Activated CD8-positive, alpha-beta T cell treated with anti-CD3 and anti-CD28 coated beads for 36 hours (primary cell): ENCODE data around the gene ATP5ME. TPM values are rescaled to one million over a fixed set of nuclear protein-coding genes. Genes with fewer than 3 reads are reported as not detected.

Experiments used
- ATAC-seq: fragments of 200-7000 bp; cut with Tn5 transposase; one replicate; pipeline ENCODE4 v1.10.0; 2021; ENCODE audit warnings: mild to moderate bottlenecking, moderate library complexity
- CTCF ChIA-PET: fragments of 350-600 bp; sonication (Branson Sonifier 250); formaldehyde crosslinking; loops from one replicate; lab custom pipeline; 2021; ENCODE audit warnings: antibody characterized with exemption; lab: Charles Lee
- POLR2A ChIA-PET: fragments of 350-600 bp; sonication (Branson Sonifier 250); formaldehyde crosslinking; loops from one replicate; lab custom pipeline; 2021; ENCODE audit warnings: antibody characterized with exemption; lab: Charles Lee
- DNase-seq: peaks from one replicate; pipeline ENCODE4 v3.0.0-alpha.2; 2020
- H3K27ac Mint-ChIP-seq: one replicate; pipeline ENCODE4 v1.8.0; 2021; ENCODE audit warnings: mild to moderate bottlenecking, mixed read lengths
- H3K27me3 Mint-ChIP-seq: one replicate; pipeline ENCODE4 v1.8.0; 2021; ENCODE audit warnings: mixed read lengths
- H3K36me3 Mint-ChIP-seq: one replicate; pipeline ENCODE4 v1.8.0; 2021; ENCODE audit warnings: low read depth, mixed read lengths
- H3K4me1 Mint-ChIP-seq: one replicate; pipeline ENCODE4 v1.8.0; 2021; ENCODE audit warnings: low read depth, mixed read lengths
- H3K4me3 Mint-ChIP-seq: one replicate; pipeline ENCODE4 v1.8.0; 2021; ENCODE audit warnings: mild to moderate bottlenecking, moderate library complexity, mixed read lengths
- H3K9me3 Mint-ChIP-seq: one replicate; pipeline ENCODE4 v1.8.0; 2021; ENCODE audit warnings: mixed read lengths
- CTCF ChIP-seq: fragments of 200-600 bp; IDR thresholded peaks from one replicate; pipeline ENCODE4 v1.8.0; 2022; ENCODE audit warnings: antibody characterized with exemption, mild to moderate bottlenecking
- intact Hi-C: fragments of 100-400 bp; cut with micrococcal nuclease; formaldehyde crosslinking; loops from one replicate; pipeline ENCODE4 v1.10.0; 2022
- total RNA-seq, 2 experiments: library from RNA; stranded (reverse); gene quantifications; one replicate each; pipeline ENCODE4 v1.2.3, GENCODE V29; 2021

ATP5ME gene
- total RNA-seq, 2 experiments from 2014 or later = 221 to 234 TPM

- no peak overlapping the region for H3K4me3 Mint-ChIP-seq
- ChIA-PET POLR2A (interaction anchor here (1.3 kb wide), 1 partner anchor 10 kb away, joined by 5 read pairs; no protein-coding TSS in a partner anchor), CTCF (no interaction called here)
- DNase-seq = no peak
- no peaks in the 10 kb centered on the region for H3K27me3 Mint-ChIP-seq
- TF ChIP-seq CTCF = no peak
- no peak overlapping the region for H3K27ac Mint-ChIP-seq
- ATAC-seq = no peak
- peaks cover 19% of the 10 kb centered on the region for H3K36me3 Mint-ChIP-seq
- no peaks in the 10 kb centered on the region for H3K9me3 Mint-ChIP-seq
- H3K4me1 Mint-ChIP-seq = peaks cover 14% of the 10 kb centered on the region
- intact Hi-C loops = no loop called here
Observed at GRCh38 chr4:720111-720860, 46.2 kb upstream of the ATP5ME start.

- ChIA-PET CTCF (interaction anchor here (1.1 to 1.2 kb wide), 2 partner anchors 9 to 24 kb away, joined by 3 to 4 read pairs; no protein-coding TSS in a partner anchor), POLR2A (no interaction called here)
- Mint-ChIP-seq H3K4me3 (no peak overlapping the region), H3K27ac (no peak overlapping the region), H3K4me1 (peaks cover 14% of the 10 kb centered on the region), H3K27me3 (no peaks in the 10 kb centered on the region), H3K36me3 (peaks cover 18% of the 10 kb centered on the region), H3K9me3 (no peaks in the 10 kb centered on the region)
- DNase-seq (no peak), ATAC-seq (no peak)
- intact Hi-C loops = no loop called here
- no peak for TF ChIP-seq CTCF
Observed at GRCh38 chr4:718460-718859, 44.4 kb upstream of the ATP5ME start.

- intact Hi-C loops = no loop called here
- Mint-ChIP-seq H3K27me3 (no peaks in the 10 kb centered on the region), H3K4me1 (peaks cover 14% of the 10 kb centered on the region), H3K27ac (no peak overlapping the region), H3K36me3 (peaks cover 11% of the 10 kb centered on the region), H3K9me3 (no peaks in the 10 kb centered on the region), H3K4me3 (no peak overlapping the region)
- DNase-seq = no peak
- no peak for TF ChIP-seq CTCF
- POLR2A ChIA-PET = no interaction called here
- no peak for ATAC-seq
- CTCF ChIA-PET = interaction anchor here (1.1 kb wide), 1 partner anchor 9 kb away, joined by 4 read pairs; no protein-coding TSS in a partner anchor
Observed at GRCh38 chr4:717601-718320, 43.7 kb upstream of the ATP5ME start.

- Mint-ChIP-seq H3K27me3 (no peaks in the 10 kb centered on the region), H3K4me3 (no peak overlapping the region), H3K9me3 (no peaks in the 10 kb centered on the region), H3K36me3 (no peaks in the 10 kb centered on the region), H3K27ac (no peak overlapping the region), H3K4me1 (peaks cover 22% of the 10 kb centered on the region)
- CTCF ChIA-PET = interaction anchor here (1.0 kb wide), 1 partner anchor 29 kb away, joined by 3 read pairs; no protein-coding TSS in a partner anchor
- POLR2A ChIA-PET = no interaction called here
- DNase-seq = no peak
- TF ChIP-seq CTCF = no peak
- ATAC-seq = no peak
- intact Hi-C loops = no loop called here
Observed at GRCh38 chr4:714087-714486, 40.0 kb upstream of the ATP5ME start.
